ENCODE data around the gene FNDC1. TPM values are rescaled to one million over a fixed set of nuclear protein-coding genes. Genes with fewer than 3 reads are reported as not detected.

FNDC1 gene
- total and polyA plus RNA-seq, 9 donors, result 0.08 to 7.3 (median 1.1) TPM

- TF ChIP-seq CTCF (IDR thresholded peaks at IDR 0.05) (no peak), POLR2A (IDR thresholded peaks at IDR 0.05) (no peak), EP300 (IDR thresholded peaks at IDR 0.05) (no peak)
- Histone ChIP-seq H3K9me3 (no peaks in the 10 kb centered on the region), H3K4me3 (no peak overlapping the region), H3K36me3 (no peaks in the 10 kb centered on the region), H3K4me1 (ENCODE audit: insufficient read depth) (no peaks in the 10 kb centered on the region), H3K27ac (no peak overlapping the region), H3K27me3 (no peaks in the 10 kb centered on the region)
- 84 to 97% (median 88%) methylated on average over 2 of the region's 2 CpGs for WGBS, 3 donors
- intact Hi-C loops (cut with DNase I), result no loop called here
- no peak for DNase-seq
Measured at GRCh38 chr6:159299566-159299965, 130.4 kb downstream of the FNDC1 start.

- 86 to 95% (median 89%) methylated on average over 5 of the region's 5 CpGs for WGBS, 3 donors
- no peaks in the 10 kb centered on the region for H3K4me1 ChIP-seq (ENCODE audit: insufficient read depth)
- DNase-seq, result no peak
- no peak for TF ChIP-seq CTCF (IDR thresholded peaks at IDR 0.05)
- no peak for TF ChIP-seq POLR2A (IDR thresholded peaks at IDR 0.05)
- no peak for TF ChIP-seq EP300 (IDR thresholded peaks at IDR 0.05)
- H3K4me3 ChIP-seq, result no peak overlapping the region
- H3K9me3 ChIP-seq, result no peaks in the 10 kb centered on the region
- no peak overlapping the region for H3K27ac ChIP-seq
- no peaks in the 10 kb centered on the region for H3K27me3 ChIP-seq
- intact Hi-C loops (cut with DNase I), result no loop called here
- no peaks in the 10 kb centered on the region for H3K36me3 ChIP-seq
Measured at GRCh38 chr6:159301277-159301676, 132.1 kb downstream of the FNDC1 start.

GRCh38 chr6:159301810-159302593 lies 132.8 kb downstream of the FNDC1 start:
- intact Hi-C loops (cut with DNase I), result no loop called here
- Histone ChIP-seq H3K27ac (no peak overlapping the region), H3K36me3 (no peaks in the 10 kb centered on the region), H3K9me3 (no peaks in the 10 kb centered on the region), H3K4me1 (ENCODE audit: insufficient read depth) (no peaks in the 10 kb centered on the region), H3K4me3 (no peak overlapping the region), H3K27me3 (no peaks in the 10 kb centered on the region)
- 89 to 94% (median 92%) methylated on average over 7 of the region's 7 CpGs for WGBS, 3 donors
- no peak for TF ChIP-seq POLR2A (IDR thresholded peaks at IDR 0.05)
- no peak for TF ChIP-seq EP300 (IDR thresholded peaks at IDR 0.05)
- no peak for TF ChIP-seq CTCF (IDR thresholded peaks at IDR 0.05)
- no peak for DNase-seq

GRCh38 chr6:159302594-159302992 lies 133.4 kb downstream of the FNDC1 start:
- H3K36me3 ChIP-seq, result no peaks in the 10 kb centered on the region
- TF ChIP-seq EP300 (IDR thresholded peaks at IDR 0.05) (no peak), CTCF (IDR thresholded peaks at IDR 0.05) (no peak), POLR2A (IDR thresholded peaks at IDR 0.05) (no peak)
- no peak overlapping the region for H3K27ac ChIP-seq
- no peak overlapping the region for H3K4me3 ChIP-seq
- no peaks in the 10 kb centered on the region for H3K9me3 ChIP-seq
- H3K4me1 ChIP-seq (ENCODE audit: insufficient read depth), result no peaks in the 10 kb centered on the region
- WGBS, 3 donors, result 74 to 89% (median 75%) methylated on average over 5 of the region's 5 CpGs
- DNase-seq, result no peak
- intact Hi-C loops (cut with DNase I), result no loop called here
- no peaks in the 10 kb centered on the region for H3K27me3 ChIP-seq

All from ovary (tissue), 9 donors.